Thyroid gland (tissue), 4 donors: Measurements from ENCODE around the gene SPTLC2. TPM values are rescaled to one million over a fixed set of nuclear protein-coding genes. Genes with fewer than 3 reads are reported as not detected.
A peak's percentile ranks its signal among the peaks of the same experiment; 100 is the strongest.

Source experiments
- DNase-seq, 2 donors: peaks; one replicate each; pipeline ENCODE4 v3.0.0-alpha.2; 2019
- H3K27ac ChIP-seq, 3 donors: fragments of 200-600 bp; sonication (generic); 1 replicate in 2 of 3; 2 replicates in 1 of 3; pipeline ENCODE4 v1.5.1; 2016 to 2019; ENCODE audit warnings: mild to moderate bottlenecking in 1 of 3, moderate library complexity in 1 of 3
- H3K27me3 ChIP-seq: fragments of 200-600 bp; sonication (generic); one replicate; pipeline ENCODE4 v1.5.1; 2019
- H3K36me3 ChIP-seq, 2 donors: fragments of 200-600 bp; sonication (generic); one replicate each; pipeline ENCODE4 v1.5.1; 2016 to 2019
- H3K4me1 ChIP-seq, 2 donors: fragments of 200-600 bp; sonication (generic); one replicate each; pipeline ENCODE4 v1.5.1; 2017 to 2019
- H3K4me3 ChIP-seq, 3 donors: fragments of 200-600 bp; sonication (generic); replicated peaks in 1 of 3; 1 replicate in 2 of 3; 2 replicates in 1 of 3; pipeline ENCODE4 v1.5.1; 2016; ENCODE audit warnings: mild to moderate bottlenecking in 1 of 3
- H3K9me3 ChIP-seq: fragments of 200-600 bp; sonication (generic); one replicate; pipeline ENCODE4 v1.5.1; 2017
- CTCF ChIP-seq, 6 experiments: fragments of 200-600 bp in 3 of 6; fragments of 450-650 bp in 3 of 6; sonication (generic) in 3 of 6; IDR thresholded peaks; one replicate each; pipeline ENCODE4 v1.5.1; 2016 to 2019; ENCODE audit warnings: antibody characterized with exemption in 6 of 6, mild to moderate bottlenecking in 2 of 6, inconsistent platforms in 1 of 6, moderate library complexity in 1 of 6
- POLR2A ChIP-seq, 2 donors: fragments of 450-650 bp; IDR thresholded peaks; one replicate each; pipeline ENCODE4 v1.6.1; 2017; ENCODE audit warnings: antibody characterized with exemption in 2 of 2, mild to moderate bottlenecking in 2 of 2, moderate library complexity in 1 of 2
- WGBS, 2 donors: methylation state at CpG; one replicate each; pipeline ENCODE4 v1.1.5; 2017; 5-methylcytosine and 5-hydroxymethylcytosine counted together
- intact Hi-C: fragments of 100-400 bp; cut with DNase I; formaldehyde crosslinking; loops from one replicate; pipeline ENCODE4 v1.15.1; 2023
- total RNA-seq, 4 donors: library from RNA; depleted of rRNA; stranded (reverse); fragments of >200 nt; gene quantifications; one replicate each; pipeline ENCODE4 v1.2.3, GENCODE V29; 2016

The SPTLC2 gene
- total RNA-seq, 4 donors from 2014 or later: 25.6 to 32.2 (median 29.0) TPM

GRCh38 chr14:77467801-77468200 is 148.6 kb downstream of the SPTLC2 start:
- 88 to 97% methylated on average over 5 of the region's 5 CpGs for WGBS, 2 donors
- peaks cover 64 to 68% of the 10 kb centered on the region in 2 donors for H3K36me3 ChIP-seq
- H3K9me3 ChIP-seq: no peaks in the 10 kb centered on the region
- intact Hi-C loops: no loop called here
- no peaks in the 10 kb centered on the region for H3K27me3 ChIP-seq
- TF ChIP-seq CTCF (IDR thresholded peaks at IDR 0.05) (no peak), POLR2A (IDR thresholded peaks at IDR 0.05) (no peak)
- no peak for DNase-seq
- H3K4me1 ChIP-seq: no peaks in the 10 kb centered on the region
- no peak overlapping the region for H3K4me3 ChIP-seq
- no peak overlapping the region for H3K27ac ChIP-seq

DNA sequence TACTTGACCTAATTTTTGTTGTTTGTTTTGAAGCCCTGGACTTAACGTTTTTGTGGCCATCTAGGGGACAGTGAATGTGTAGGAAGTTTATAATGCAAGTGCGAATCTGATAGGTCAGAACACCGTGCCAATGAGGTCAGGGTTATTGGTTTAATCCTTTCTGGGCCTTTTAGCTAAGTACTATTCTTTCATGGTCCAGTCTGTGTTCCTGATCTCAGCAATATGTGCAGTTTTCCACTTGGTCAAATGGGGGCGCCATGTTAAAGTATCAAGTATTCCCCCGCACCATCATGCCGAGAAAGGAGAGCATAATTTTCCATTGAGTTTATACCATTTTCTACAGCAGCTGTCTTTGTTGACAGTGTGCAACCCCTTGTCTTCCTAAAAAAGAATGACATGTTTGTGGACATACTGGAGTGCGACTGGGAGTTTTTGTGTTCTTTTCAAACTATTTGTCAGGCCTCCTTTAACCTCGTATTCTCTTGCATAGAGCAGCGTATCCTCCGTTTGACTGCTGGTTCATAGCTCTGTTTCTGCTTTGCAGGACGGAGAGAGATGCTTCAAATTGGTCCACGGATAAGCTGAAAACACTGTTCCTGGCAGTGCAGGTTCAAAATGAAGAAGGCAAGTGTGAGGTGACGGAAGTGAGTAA is 157.2 kb downstream of the SPTLC2 start:
- peak; percentile 46 to 56 for DNase-seq
- Histone ChIP-seq H3K9me3 (no peaks in the 10 kb centered on the region), H3K4me3 (peak overlapping the region in 2 of 3 donors; percentile 91 to 98), H3K4me1 (peaks cover 19 to 22% of the 10 kb centered on the region in 2 donors), H3K36me3 (peaks cover 43 to 47% of the 10 kb centered on the region in 2 donors), H3K27ac (peak overlapping the region in 1 of 3 donors; percentile 100), H3K27me3 (no peaks in the 10 kb centered on the region)
- WGBS, 2 donors: 34 to 37% methylated on average over 13 of the region's 13 CpGs
- intact Hi-C loops: loop anchor here (5.0 kb wide), 1 partner anchor 93 kb away; no protein-coding TSS in a partner anchor
- TF ChIP-seq POLR2A (IDR thresholded peaks at IDR 0.05): no peak
- TF ChIP-seq CTCF (IDR thresholded peaks at IDR 0.05): peak in 4 of 6 experiments; percentile 32 to 40 (median 36)

DNA sequence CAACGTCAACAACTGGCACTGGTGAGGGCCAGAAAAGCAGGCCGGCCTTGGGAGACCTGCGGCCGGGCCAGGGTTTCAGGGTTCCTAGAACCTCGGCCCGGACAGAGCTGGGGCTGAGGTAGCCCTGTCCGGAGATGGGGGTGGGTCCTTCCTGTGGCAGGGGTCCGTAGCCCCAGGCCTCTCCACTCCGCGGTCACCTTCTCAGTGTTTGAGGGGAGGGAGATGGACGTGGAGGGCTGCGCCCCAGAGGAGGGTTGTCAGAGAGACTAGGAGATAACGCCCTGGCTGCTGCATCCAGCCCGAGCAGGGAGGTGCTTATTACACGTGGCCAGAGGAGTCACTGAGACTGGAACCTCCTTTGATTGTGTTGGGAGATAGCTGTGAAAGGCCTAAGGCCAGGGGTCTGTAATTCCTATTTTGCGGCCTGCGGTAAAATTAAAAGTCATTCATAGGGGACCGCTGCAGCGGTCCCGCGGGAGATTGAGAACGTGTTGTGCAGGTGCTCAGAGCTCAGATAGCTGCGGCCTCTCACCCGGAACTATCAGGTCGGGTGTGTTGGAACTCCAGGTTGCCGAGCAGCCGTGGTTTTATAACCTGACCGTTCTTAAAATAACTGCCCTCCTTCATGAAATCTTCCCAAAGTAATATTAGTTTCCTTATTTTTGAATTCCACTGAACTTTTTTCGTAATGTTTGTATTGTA is 158.0 kb downstream of the SPTLC2 start:
- DNase-seq: peak; percentile 10 to 15
- Histone ChIP-seq H3K36me3 (peaks cover 35 to 39% of the 10 kb centered on the region in 2 donors), H3K27me3 (no peaks in the 10 kb centered on the region), H3K9me3 (no peaks in the 10 kb centered on the region), H3K4me1 (peaks cover 19 to 22% of the 10 kb centered on the region in 2 donors), H3K4me3 (peak overlapping the region; percentile 84 to 98 (median 91)), H3K27ac (peak overlapping the region; percentile 60 to 100 (median 98))
- WGBS, 2 donors: 1% methylated on average over 15 to 17 of the region's 29 CpGs
- intact Hi-C loops: loop anchor here (5.0 kb wide), 1 partner anchor 94 kb away; no protein-coding TSS in a partner anchor
- TF ChIP-seq POLR2A (IDR thresholded peaks at IDR 0.05) (no peak), CTCF (IDR thresholded peaks at IDR 0.05) (no peak)

DNA sequence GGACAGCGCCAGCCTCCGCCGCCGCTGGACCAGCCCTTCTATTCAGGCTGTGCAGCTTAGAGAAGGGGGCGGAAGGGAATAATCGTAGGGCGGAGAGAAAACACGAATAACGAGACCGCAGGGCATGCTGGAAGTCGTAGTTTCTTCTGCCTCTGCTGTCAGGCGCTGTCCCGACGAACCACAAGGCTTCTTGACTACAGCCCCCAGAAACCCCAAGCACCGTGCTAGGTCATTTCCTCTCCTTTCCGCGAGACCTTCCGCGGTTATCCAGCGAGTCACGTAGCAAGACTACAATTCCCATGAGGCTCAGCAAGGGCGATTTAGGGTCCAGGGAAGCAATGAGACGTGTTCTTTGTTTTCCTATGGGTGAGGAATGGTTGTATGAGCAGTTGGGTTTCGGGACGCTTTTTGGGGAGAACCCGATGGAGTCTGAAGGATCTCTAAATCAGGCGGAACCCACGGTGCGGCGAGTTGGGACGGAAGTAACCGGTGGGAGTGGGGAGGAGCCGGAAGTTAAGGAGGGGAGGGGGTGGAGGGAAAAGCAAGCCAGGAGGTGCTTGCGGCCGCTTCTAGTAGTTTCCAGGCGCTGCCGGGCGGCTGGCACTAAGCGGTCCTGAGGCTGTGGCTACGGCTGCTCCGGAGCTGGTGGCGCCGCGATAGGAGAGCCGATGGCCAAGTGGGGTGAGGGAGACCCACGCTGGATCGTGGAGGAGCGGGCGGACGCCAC is 158.8 kb downstream of the SPTLC2 start, which contains the start of the genes AHSA1 and VIPAS39:
TSS of gene AHSA1 (plus strand) at position 572 of the 727 bp plus-strand sequence. CDS start at position 669, 97 bp downstream.
TSS of gene VIPAS39 (minus strand) at position 80 of the 727 bp plus-strand sequence. CDS start 3,499 bp downstream, outside the sequence.
- Histone ChIP-seq H3K4me1 (peaks cover 19 to 22% of the 10 kb centered on the region in 2 donors), H3K4me3 (peak within 1 kb of the TSS; percentile 84 to 98 (median 91)), H3K36me3 (peaks cover 28 to 31% of the 10 kb centered on the region in 2 donors), H3K9me3 (no peaks in the 10 kb centered on the region), H3K27me3 (no peaks in the 10 kb centered on the region), H3K27ac (peak within 1 kb of the TSS; percentile 60 to 100 (median 98))
- intact Hi-C loops: loop anchor here (5.0 kb wide), 1 partner anchor 95 kb away; no protein-coding TSS in a partner anchor
- TF ChIP-seq POLR2A (IDR thresholded peaks at IDR 0.05): peak in 1 of 2 donors; percentile 80
- TF ChIP-seq CTCF (IDR thresholded peaks at IDR 0.05): no peak
- 0 to 1% methylated on average over 38 to 40 of the region's 50 CpGs for WGBS, 2 donors
- peak; percentile 97 for DNase-seq
